OCI-LY1 (cell line): Measurements from ENCODE around the gene ADARB2.

ENCODE experiments used
- H2AFZ ChIP-seq: fragments of 200-600 bp; sonication (generic), shearing (Covaris generic); 2 replicates; pipeline ENCODE4 v1.6.0; 2014; ENCODE audit warnings: antibody characterized with exemption, mild to moderate bottlenecking, low read length
- H3F3A ChIP-seq: fragments of 200-600 bp; sonication (generic), shearing (Covaris generic); 2 replicates; pipeline ENCODE4 v1.6.0; 2014; ENCODE audit warnings: mild to moderate bottlenecking, antibody characterized with exemption, low read length, moderate library complexity; ENCODE audit not compliant: insufficient read depth
- H3K27ac ChIP-seq: fragments of 200-600 bp; sonication (generic); 2 replicates; pipeline ENCODE4 v1.5.1; 2014; ENCODE audit warnings: low read length, mixed run types, mild to moderate bottlenecking, low read depth; ENCODE audit not compliant: poor library complexity, severe bottlenecking
- H3K27me3 ChIP-seq: fragments of 200-600 bp; sonication (generic); 2 replicates; pipeline ENCODE4 v1.6.0; 2014; ENCODE audit warnings: antibody characterized with exemption, mild to moderate bottlenecking, low read length, moderate library complexity; ENCODE audit not compliant: insufficient read depth
- H3K36me3 ChIP-seq: fragments of 200-600 bp; sonication (generic); 2 replicates; pipeline ENCODE4 v1.6.1; 2014; ENCODE audit warnings: mild to moderate bottlenecking, antibody characterized with exemption, low read length, moderate library complexity, mixed read lengths; ENCODE audit not compliant: insufficient read depth
- H3K4me1 ChIP-seq: fragments of 200-600 bp; sonication (generic); 2 replicates; pipeline ENCODE4 v1.5.1; 2014; ENCODE audit warnings: mild to moderate bottlenecking, low read length, moderate library complexity; ENCODE audit not compliant: insufficient read depth, severe bottlenecking
- H3K4me2 ChIP-seq: fragments of 200-600 bp; sonication (generic), shearing (Covaris generic); 2 replicates; pipeline ENCODE4 v1.6.1; 2014; ENCODE audit warnings: low read length
- H3K4me3 ChIP-seq: fragments of 200-600 bp; sonication (generic); 2 replicates; pipeline ENCODE4 v1.5.1; 2014; ENCODE audit warnings: low read length, low read depth, mild to moderate bottlenecking, mixed read lengths; ENCODE audit not compliant: poor library complexity, severe bottlenecking
- H3K79me2 ChIP-seq: fragments of 200-600 bp; shearing (Covaris generic); 2 replicates; pipeline ENCODE4 v1.6.1; 2016; ENCODE audit warnings: mixed run types, low read length, mixed read lengths; ENCODE audit not compliant: insufficient read depth
- H3K9ac ChIP-seq: fragments of 200-600 bp; sonication (generic), shearing (Covaris generic); 2 replicates; pipeline ENCODE4 v1.6.1; 2014; ENCODE audit warnings: mild to moderate bottlenecking, low read length, mixed read lengths
- H3K9me2 ChIP-seq: fragments of 200-600 bp; sonication (generic), shearing (Covaris generic); 2 replicates; pipeline ENCODE4 v1.6.1; 2014; ENCODE audit warnings: low read depth, mild to moderate bottlenecking, low read length, mixed read lengths
- H3K9me3 ChIP-seq: fragments of 200-600 bp; shearing (Covaris generic); 2 replicates; pipeline ENCODE4 v1.6.1; 2014; ENCODE audit warnings: low read length, mixed read lengths
- H4K20me1 ChIP-seq: fragments of 200-600 bp; sonication (generic), shearing (Covaris generic); 2 replicates; pipeline ENCODE4 v1.6.0; 2016; ENCODE audit warnings: mild to moderate bottlenecking, low read length; ENCODE audit not compliant: insufficient read depth
- CTCF ChIP-seq: fragments of 200-600 bp; sonication (generic), shearing (Covaris generic); IDR thresholded peaks from 2 replicates; pipeline ENCODE4 v1.5.1; 2017; ENCODE audit warnings: mild to moderate bottlenecking, antibody characterized with exemption, low read length, moderate library complexity, mixed read lengths
- EZH2 ChIP-seq: fragments of 200-600 bp; sonication (generic), shearing (Covaris generic); IDR thresholded peaks from 2 replicates; pipeline ENCODE4 v1.8.0; 2017; ENCODE audit warnings: borderline replicate concordance, mixed run types, mild to moderate bottlenecking, antibody characterized with exemption, low read length, moderate library complexity, mixed read lengths

The ADARB2 gene

GRCh38 chr10:1175956-1176565 lies 561.3 kb downstream of the ADARB2 start:
- H3K4me3 ChIP-seq = no peak overlapping the region
- no peaks in the 10 kb centered on the region for H3K4me1 ChIP-seq
- H3K36me3 ChIP-seq = no peaks in the 10 kb centered on the region
- no peak overlapping the region for H2AFZ ChIP-seq
- H3K4me2 ChIP-seq = no peak overlapping the region
- H3K9me3 ChIP-seq = no peaks in the 10 kb centered on the region
- no peaks in the 10 kb centered on the region for H3F3A ChIP-seq
- no peaks in the 10 kb centered on the region for H3K9me2 ChIP-seq
- H3K9ac ChIP-seq = no peak overlapping the region
- H3K27me3 ChIP-seq = peaks cover 6% of the 10 kb centered on the region; the same call in 1 of the 2 replicates
- H3K27ac ChIP-seq = no peak overlapping the region
- TF ChIP-seq EZH2 = no peak
- no peaks in the 10 kb centered on the region for H3K79me2 ChIP-seq
- no peaks in the 10 kb centered on the region for H4K20me1 ChIP-seq

GRCh38 chr10:1174022-1174421 lies 563.3 kb downstream of the ADARB2 start:
- Histone ChIP-seq H2AFZ (no peak overlapping the region), H3K4me2 (no peak overlapping the region), H3K79me2 (no peaks in the 10 kb centered on the region), H3K4me1 (no peaks in the 10 kb centered on the region), H3K4me3 (no peak overlapping the region), H3F3A (no peaks in the 10 kb centered on the region), H3K9ac (no peak overlapping the region), H4K20me1 (no peaks in the 10 kb centered on the region), H3K36me3 (no peaks in the 10 kb centered on the region), H3K9me3 (no peaks in the 10 kb centered on the region), H3K27me3 (peaks cover 6% of the 10 kb centered on the region; the same call in 1 of the 2 replicates), H3K9me2 (no peaks in the 10 kb centered on the region), H3K27ac (no peak overlapping the region)
- no peak for TF ChIP-seq EZH2
- TF ChIP-seq CTCF = no peak

- no peak overlapping the region for H3K4me2 ChIP-seq
- TF ChIP-seq EZH2 (no peak), CTCF (no peak)
- H4K20me1 ChIP-seq = no peaks in the 10 kb centered on the region
- no peak overlapping the region for H2AFZ ChIP-seq
- H3K9me2 ChIP-seq = no peaks in the 10 kb centered on the region
- H3K36me3 ChIP-seq = no peaks in the 10 kb centered on the region
- no peaks in the 10 kb centered on the region for H3K9me3 ChIP-seq
- no peak overlapping the region for H3K9ac ChIP-seq
- no peaks in the 10 kb centered on the region for H3F3A ChIP-seq
- no peaks in the 10 kb centered on the region for H3K4me1 ChIP-seq
- no peak overlapping the region for H3K4me3 ChIP-seq
- H3K27me3 ChIP-seq = peaks cover 6% of the 10 kb centered on the region; the same call in 1 of the 2 replicates
- no peak overlapping the region for H3K27ac ChIP-seq
- H3K79me2 ChIP-seq = no peaks in the 10 kb centered on the region
These were observed 564.2 kb downstream of the ADARB2 start for GRCh38 chr10:1173091-1173490.
